Stimulated activated naive CD8-positive, alpha-beta T cell treated with anti-CD3 and anti-CD28 coated beads, Interleukin-15, Interleukin-2, amounts not matched to agents 100 ng/mL and 50 ng/mL, for 24 hours (primary cell): Measurements from ENCODE around the gene LRRC75A.
A peak's percentile ranks its signal among the peaks of the same experiment; 100 is the strongest.

Experiments used
- H3K27ac Mint-ChIP-seq: one replicate; pipeline ENCODE4 v1.8.0; 2021; ENCODE audit warnings: mild to moderate bottlenecking, mixed read lengths
- H3K27me3 Mint-ChIP-seq: one replicate; pipeline ENCODE4 v1.8.0; 2021; ENCODE audit warnings: mixed read lengths
- H3K36me3 Mint-ChIP-seq: one replicate; pipeline ENCODE4 v1.8.0; 2021; ENCODE audit warnings: low read depth, mixed read lengths
- H3K4me1 Mint-ChIP-seq: one replicate; pipeline ENCODE4 v1.8.0; 2021; ENCODE audit warnings: low read depth, mixed read lengths
- H3K4me3 Mint-ChIP-seq: one replicate; pipeline ENCODE4 v1.8.0; 2021; ENCODE audit warnings: mild to moderate bottlenecking, mixed read lengths
- H3K9me3 Mint-ChIP-seq: one replicate; pipeline ENCODE4 v1.8.0; 2021; ENCODE audit warnings: mixed read lengths

The LRRC75A gene

DNA sequence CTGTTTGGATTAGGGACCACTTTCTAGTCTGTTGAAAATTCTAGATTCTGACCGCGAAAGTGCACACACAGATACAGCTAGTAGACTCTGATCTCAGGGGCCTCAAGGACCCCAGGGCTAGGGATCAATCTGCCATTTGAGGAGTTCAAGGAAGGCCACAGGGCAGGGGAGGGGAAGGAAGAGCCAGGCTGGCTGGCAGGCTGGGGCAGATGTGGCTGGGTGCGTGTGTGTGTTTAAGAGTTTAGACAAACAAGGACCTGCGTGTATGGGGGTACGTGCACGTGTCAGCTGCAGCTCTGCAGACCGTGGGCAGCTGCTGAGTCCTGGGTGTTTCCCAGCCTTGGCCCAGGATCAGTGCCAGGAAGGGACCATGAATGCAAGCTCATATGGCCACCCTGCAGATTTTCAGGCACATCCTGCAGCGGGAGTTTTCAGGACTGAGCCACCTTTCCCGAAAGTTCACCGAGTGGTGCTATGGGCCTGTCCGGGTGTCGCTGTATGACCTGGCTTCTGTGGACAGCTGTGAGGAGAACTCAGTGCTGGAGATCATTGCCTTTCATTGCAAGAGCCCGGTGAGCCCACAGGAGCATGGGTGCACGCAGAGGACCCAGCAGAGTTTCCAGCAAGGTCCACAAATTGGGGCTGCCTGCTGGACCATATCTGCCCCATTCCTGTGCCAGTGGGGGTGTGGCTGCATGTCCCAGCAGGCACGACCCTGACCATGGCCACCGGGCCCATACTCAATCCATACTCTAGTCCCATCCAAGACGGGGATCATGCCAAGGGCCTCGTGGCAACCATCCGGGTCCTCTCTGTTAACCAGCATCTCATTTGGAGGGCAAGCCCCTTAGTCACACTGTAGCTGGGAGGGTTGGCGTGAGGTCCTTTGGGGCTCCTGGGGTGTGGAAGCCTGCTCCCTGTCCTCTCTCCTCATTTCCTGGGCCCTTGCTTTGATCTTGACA lies 66.0 kb downstream of the LRRC75A start:
- Mint-ChIP-seq H3K4me1 (peaks cover 1% of the 10 kb centered on the region), H3K27ac (no peak overlapping the region), H3K4me3 (no peak overlapping the region), H3K27me3 (no peaks in the 10 kb centered on the region), H3K36me3 (peaks cover 35% of the 10 kb centered on the region), H3K9me3 (no peaks in the 10 kb centered on the region)

DNA sequence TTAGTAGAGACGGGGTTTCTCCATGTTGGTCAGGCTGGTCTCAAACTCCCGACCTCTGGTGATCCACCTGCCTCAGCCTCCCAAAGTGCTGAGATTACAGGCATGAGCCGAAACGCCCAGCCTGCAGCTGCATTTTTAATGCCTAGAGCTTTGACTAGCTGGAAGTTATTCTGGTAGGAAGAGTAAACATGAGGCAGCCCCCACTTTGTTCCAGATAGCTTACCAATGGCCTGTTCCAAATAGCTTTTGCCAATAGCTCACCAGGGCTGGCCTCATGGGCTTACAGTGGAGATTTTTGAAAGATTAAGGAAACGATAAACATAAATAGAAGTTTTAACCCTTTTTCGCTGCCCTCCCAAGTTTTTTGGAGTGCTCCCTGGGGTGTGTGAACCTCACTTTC lies 66.8 kb downstream of the LRRC75A start:
- Mint-ChIP-seq H3K36me3 (peaks cover 38% of the 10 kb centered on the region), H3K4me1 (peaks cover 9% of the 10 kb centered on the region), H3K27ac (no peak overlapping the region), H3K4me3 (no peak overlapping the region), H3K9me3 (no peaks in the 10 kb centered on the region), H3K27me3 (no peaks in the 10 kb centered on the region)

DNA sequence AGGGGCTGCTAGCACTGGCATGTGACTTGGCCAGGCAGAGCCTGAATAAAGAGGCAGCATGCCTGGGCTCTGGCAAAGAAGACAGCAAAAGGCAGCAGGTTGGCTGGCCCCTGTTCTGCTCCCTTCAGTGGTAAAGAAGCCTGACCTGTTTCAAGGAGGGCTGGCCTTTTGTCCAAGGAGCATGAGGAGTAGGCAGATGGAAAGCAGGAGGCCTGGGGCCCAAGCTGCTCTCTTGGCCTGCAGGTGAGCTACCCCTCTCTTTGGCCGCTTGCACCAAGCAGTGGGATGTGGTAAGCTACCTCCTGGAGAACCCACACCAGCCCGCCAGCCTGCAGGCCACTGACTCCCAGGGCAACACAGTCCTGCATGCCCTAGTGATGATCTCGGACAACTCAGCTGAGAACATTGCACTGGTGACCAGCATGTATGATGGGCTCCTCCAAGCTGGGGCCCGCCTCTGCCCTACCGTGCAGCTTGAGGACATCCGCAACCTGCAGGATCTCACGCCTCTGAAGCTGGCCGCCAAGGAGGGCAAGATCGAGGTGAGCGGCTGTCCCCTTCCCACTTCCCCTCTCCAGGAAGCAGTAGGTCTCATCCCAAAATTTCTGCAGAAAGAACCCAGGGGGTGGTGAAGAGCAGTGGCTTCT lies 68.6 kb downstream of the LRRC75A start:
- Mint-ChIP-seq H3K4me1 (peaks cover 27% of the 10 kb centered on the region), H3K27ac (no peak overlapping the region), H3K4me3 (no peak overlapping the region), H3K27me3 (no peaks in the 10 kb centered on the region), H3K36me3 (peaks cover 34% of the 10 kb centered on the region), H3K9me3 (no peaks in the 10 kb centered on the region)

- Mint-ChIP-seq H3K27ac (no peak overlapping the region), H3K4me3 (no peak overlapping the region), H3K27me3 (no peaks in the 10 kb centered on the region), H3K36me3 (peaks cover 40% of the 10 kb centered on the region), H3K9me3 (no peaks in the 10 kb centered on the region), H3K4me1 (peaks cover 37% of the 10 kb centered on the region)
Observed at GRCh38 chr17:16422416-16422815, 69.6 kb downstream of the LRRC75A start.

DNA sequence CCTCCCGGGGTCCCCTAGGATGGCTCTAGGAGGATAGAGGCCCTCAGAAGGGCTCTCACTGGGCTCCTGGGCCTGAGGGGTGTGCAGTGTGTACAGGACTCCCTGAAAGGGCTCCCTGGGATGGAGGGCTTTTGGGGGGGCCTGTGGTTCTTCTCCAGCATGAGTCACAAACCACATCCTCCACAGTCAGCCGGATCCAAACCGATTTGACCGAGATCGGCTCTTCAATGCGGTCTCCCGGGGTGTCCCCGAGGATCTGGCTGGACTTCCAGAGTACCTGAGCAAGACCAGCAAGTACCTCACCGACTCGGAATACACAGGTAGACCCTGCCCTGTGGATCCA lies 72.1 kb downstream of the LRRC75A start:
- H3K9me3 Mint-ChIP-seq: no peaks in the 10 kb centered on the region
- H3K4me3 Mint-ChIP-seq: peak overlapping the region; percentile 72
- peak overlapping the region; percentile 100 for H3K27ac Mint-ChIP-seq
- H3K27me3 Mint-ChIP-seq: no peaks in the 10 kb centered on the region
- peaks cover 48% of the 10 kb centered on the region for H3K4me1 Mint-ChIP-seq
- peaks cover 32% of the 10 kb centered on the region for H3K36me3 Mint-ChIP-seq

- Mint-ChIP-seq H3K27me3 (no peaks in the 10 kb centered on the region), H3K9me3 (no peaks in the 10 kb centered on the region), H3K27ac (peak overlapping the region; percentile 100), H3K4me1 (peaks cover 54% of the 10 kb centered on the region), H3K4me3 (peak overlapping the region; percentile 72), H3K36me3 (peaks cover 35% of the 10 kb centered on the region)
Observed at GRCh38 chr17:16419074-16419928, 72.7 kb downstream of the LRRC75A start.

DNA sequence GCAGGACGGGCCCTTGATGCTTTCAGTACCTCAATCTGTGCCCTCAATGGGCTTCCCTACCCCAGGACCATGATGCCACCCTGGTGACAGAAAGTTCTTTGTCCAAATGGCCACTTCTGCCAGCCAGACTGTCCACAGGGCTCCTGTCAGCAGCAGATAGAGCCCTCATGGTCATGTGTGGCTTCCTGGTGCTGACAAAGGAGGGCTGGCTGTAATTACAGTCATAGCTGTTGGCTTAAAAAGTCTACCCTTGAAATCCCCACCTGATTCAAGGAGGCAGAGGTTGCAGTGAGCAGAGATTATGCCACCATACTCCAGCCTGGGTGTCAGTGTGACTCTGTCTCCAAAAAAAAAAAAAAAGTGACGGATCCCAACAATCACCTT lies 73.3 kb downstream of the LRRC75A start:
- Mint-ChIP-seq H3K27me3 (no peaks in the 10 kb centered on the region), H3K4me1 (peaks cover 57% of the 10 kb centered on the region), H3K9me3 (no peaks in the 10 kb centered on the region), H3K4me3 (peak overlapping the region; percentile 72), H3K27ac (peak overlapping the region; percentile 100), H3K36me3 (peaks cover 35% of the 10 kb centered on the region)

DNA sequence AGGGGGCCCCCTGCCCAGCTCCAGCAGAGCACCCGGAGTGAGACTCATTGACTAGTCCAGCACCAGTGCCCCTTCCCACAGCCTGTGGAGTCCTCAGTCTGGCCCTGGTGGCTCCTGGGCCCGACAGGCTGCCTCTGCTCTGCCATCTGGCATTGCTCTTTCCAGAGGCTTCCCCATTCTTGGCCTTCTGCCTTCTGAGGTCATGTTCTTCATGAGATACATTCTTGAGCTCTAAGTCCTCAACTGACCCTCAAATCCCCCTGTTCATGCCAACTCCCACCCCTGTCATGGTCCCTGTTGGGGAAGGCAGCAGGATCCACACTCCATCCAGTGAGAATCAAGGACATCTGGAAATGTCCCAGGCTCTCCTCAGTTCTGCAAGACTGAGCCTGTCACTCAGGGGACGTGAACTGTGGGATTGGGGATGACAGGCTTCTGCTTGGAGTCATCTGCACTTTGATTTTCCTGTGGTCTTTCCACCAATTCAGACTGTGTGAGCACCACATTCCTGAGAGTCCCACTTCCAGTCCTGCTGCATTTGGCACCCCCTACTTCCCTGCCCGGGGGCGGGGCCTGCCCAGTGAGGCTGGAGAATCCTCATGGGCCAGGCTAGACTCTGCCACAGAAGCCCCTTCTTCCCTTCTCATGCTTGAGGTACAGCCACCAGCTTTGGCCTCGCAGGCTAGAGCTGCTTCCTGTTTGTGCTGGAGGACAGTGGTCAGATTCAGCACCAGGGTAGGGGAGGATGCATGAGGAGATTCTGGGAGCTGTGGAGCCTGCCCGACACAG lies 73.9 kb downstream of the LRRC75A start:
- H3K27ac Mint-ChIP-seq: peak overlapping the region; percentile 100
- H3K27me3 Mint-ChIP-seq: no peaks in the 10 kb centered on the region
- peaks cover 34% of the 10 kb centered on the region for H3K36me3 Mint-ChIP-seq
- H3K4me3 Mint-ChIP-seq: peak overlapping the region; percentile 72
- peaks cover 57% of the 10 kb centered on the region for H3K4me1 Mint-ChIP-seq
- no peaks in the 10 kb centered on the region for H3K9me3 Mint-ChIP-seq

GRCh38 chr17:16417399-16417798 lies 74.6 kb downstream of the LRRC75A start:
- H3K4me3 Mint-ChIP-seq: peak overlapping the region; percentile 99
- H3K27me3 Mint-ChIP-seq: no peaks in the 10 kb centered on the region
- H3K9me3 Mint-ChIP-seq: no peaks in the 10 kb centered on the region
- H3K36me3 Mint-ChIP-seq: peaks cover 27% of the 10 kb centered on the region
- peaks cover 57% of the 10 kb centered on the region for H3K4me1 Mint-ChIP-seq
- H3K27ac Mint-ChIP-seq: peak overlapping the region; percentile 100

DNA sequence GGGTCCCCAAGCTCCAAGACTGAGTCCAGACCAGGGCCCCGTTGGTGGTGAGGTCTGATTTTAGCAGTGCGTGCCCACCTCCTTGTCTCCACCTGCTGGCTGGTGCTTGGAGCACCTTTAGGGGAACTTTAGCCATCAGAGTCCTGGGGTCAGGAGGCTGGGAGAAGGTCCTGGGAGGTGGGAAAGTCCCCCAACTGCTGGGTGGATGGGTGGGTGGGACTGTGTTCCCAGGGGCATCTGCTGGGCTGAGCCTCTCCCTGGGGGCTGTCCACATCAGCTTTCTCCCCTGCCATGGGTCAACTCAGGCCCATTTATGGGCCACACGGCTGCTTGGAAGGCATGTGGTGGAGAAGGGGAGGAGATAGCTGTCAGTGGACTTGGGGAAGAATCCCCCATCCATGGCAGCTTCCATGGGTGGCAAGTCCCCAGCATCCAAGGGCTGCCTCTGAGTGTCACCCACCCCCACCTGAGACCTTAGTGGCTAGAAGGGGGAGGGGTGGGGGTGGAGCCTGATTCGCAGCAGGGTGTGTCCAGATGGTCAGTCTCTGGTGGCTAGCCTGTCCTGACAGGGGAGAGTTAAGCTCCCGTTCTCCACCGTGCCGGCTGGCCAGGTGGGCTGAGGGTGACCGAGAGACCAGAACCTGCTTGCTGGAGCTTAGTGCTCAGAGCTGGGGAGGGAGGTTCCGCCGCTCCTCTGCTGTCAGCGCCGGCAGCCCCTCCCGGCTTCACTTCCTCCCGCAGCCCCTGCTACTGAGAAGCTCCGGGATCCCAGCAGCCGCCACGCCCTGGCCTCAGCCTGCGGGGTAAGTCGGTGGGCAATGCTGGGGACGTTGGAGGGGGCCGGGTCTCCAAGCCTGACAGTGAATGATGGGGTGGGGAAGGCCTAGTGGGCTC lies 76.7 kb downstream of the LRRC75A start, which contains the start of gene TRPV2:
Gene TRPV2, plus strand, starts transcription at position 541 of the 894 bp plus-strand sequence. CDS start 2,098 bp downstream, outside the sequence.
- no peaks in the 10 kb centered on the region for H3K9me3 Mint-ChIP-seq
- peaks cover 49% of the 10 kb centered on the region for H3K4me1 Mint-ChIP-seq
- peak within 1 kb of the TSS; percentile 99 for H3K4me3 Mint-ChIP-seq
- peaks cover 21% of the 10 kb centered on the region for H3K36me3 Mint-ChIP-seq
- peak within 1 kb of the TSS; percentile 100 for H3K27ac Mint-ChIP-seq
- H3K27me3 Mint-ChIP-seq: no peaks in the 10 kb centered on the region

DNA sequence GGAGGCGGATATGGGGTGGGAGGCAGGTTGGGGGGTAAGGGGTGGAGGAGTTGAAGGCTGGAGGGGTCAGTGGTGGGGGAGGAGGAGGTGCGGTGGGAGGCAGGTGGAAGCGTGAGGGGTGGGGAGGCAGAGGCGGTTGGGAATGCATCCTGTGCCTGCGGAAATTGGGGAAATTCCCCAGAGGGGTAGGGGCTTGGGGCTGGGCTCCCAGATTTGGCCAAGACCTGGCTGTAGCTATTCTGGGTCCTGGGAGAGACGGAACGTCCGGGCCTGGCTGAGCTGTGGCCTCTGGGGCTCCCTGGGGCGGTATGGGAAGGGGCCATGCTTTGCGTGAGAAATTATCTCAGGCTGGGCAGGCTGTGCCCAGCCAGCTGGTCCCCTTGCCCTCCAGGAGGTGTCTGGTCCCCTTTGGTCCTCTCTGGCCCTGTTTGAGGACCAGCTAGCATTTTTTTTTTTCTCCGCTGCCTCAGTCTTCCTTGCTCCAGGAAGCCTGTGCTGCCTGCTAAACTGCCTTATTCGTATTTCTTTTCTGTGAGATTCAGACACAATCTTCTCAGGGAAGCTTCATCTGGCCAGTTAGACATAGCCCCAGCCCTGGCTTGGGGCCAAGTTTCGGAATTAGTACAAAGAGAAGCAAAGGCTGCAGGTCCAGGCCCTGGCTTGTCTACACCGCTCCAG lies 83.9 kb downstream of the LRRC75A start:
- no peak overlapping the region for H3K4me3 Mint-ChIP-seq
- peaks cover 9% of the 10 kb centered on the region for H3K27me3 Mint-ChIP-seq
- no peaks in the 10 kb centered on the region for H3K9me3 Mint-ChIP-seq
- no peaks in the 10 kb centered on the region for H3K36me3 Mint-ChIP-seq
- no peak overlapping the region for H3K27ac Mint-ChIP-seq
- peaks cover 11% of the 10 kb centered on the region for H3K4me1 Mint-ChIP-seq

GRCh38 chr17:16406742-16407674 lies 85.0 kb downstream of the LRRC75A start:
- Mint-ChIP-seq H3K27me3 (peaks cover 9% of the 10 kb centered on the region), H3K4me1 (peaks cover 11% of the 10 kb centered on the region), H3K36me3 (no peaks in the 10 kb centered on the region), H3K9me3 (no peaks in the 10 kb centered on the region), H3K27ac (no peak overlapping the region), H3K4me3 (peak overlapping the region; percentile 59)
